Measurements from ENCODE around the gene UNC45A.
A peak's percentile ranks its signal among the peaks of the same experiment; 100 is the strongest.

Gene UNC45A

DNA sequence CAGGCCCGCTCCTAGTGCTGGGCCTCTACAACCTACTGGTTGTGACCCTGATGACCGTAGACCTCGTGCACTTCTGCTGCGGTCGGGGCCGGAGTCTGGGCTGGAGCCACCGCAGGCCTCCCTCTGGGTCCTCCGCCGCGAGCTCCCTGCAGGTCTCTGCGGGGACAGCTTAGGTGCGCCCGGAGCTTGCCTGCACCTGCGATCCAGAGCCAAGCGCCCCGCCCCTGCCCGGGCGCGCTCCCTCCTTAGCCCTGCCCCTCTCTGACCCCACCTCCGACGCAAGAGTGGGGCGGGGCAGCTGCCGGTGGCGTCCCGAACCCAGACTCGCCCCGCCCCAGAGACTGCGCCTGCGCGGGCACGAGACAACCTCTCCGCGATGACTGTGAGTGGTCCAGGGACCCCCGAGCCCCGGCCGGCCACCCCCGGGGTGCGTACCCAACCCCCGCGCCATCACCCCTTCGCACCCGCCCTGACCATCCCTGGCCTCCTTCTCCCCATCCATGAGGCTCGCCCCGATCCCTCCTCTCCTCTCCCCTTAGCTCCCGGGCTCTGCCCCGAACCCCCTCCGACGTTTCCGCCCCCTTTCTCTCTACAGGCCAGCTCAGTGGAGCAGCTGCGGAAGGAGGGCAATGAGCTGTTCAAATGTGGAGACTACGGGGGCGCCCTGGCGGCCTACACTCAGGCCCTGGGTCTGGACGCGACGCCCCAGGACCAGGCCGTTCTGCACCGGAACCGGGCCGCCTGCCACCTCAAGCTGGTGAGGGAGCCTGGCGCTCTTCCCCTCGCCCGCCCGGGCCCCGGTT is at the start of gene UNC45A:
UNC45A (plus strand) TSS at position 337 of the 803 bp plus-strand sequence; CDS start at position 377, 40 bp downstream.
- H3K9me3 ChIP-seq (ENCODE audit: control insufficient read depth, insufficient read depth, low read length): no peaks in the 10 kb centered on the region
- no peaks in the 10 kb centered on the region for H3K4me1 ChIP-seq (ENCODE audit: insufficient read depth, low read length)
- H3K9ac ChIP-seq (ENCODE audit: low read depth, low read length): peak within 1 kb of the TSS; percentile 84
- peaks cover 11% of the 10 kb centered on the region; the same call in 1 of the 2 replicates for H3K36me3 ChIP-seq (ENCODE audit: insufficient read depth, low read length)

DNA sequence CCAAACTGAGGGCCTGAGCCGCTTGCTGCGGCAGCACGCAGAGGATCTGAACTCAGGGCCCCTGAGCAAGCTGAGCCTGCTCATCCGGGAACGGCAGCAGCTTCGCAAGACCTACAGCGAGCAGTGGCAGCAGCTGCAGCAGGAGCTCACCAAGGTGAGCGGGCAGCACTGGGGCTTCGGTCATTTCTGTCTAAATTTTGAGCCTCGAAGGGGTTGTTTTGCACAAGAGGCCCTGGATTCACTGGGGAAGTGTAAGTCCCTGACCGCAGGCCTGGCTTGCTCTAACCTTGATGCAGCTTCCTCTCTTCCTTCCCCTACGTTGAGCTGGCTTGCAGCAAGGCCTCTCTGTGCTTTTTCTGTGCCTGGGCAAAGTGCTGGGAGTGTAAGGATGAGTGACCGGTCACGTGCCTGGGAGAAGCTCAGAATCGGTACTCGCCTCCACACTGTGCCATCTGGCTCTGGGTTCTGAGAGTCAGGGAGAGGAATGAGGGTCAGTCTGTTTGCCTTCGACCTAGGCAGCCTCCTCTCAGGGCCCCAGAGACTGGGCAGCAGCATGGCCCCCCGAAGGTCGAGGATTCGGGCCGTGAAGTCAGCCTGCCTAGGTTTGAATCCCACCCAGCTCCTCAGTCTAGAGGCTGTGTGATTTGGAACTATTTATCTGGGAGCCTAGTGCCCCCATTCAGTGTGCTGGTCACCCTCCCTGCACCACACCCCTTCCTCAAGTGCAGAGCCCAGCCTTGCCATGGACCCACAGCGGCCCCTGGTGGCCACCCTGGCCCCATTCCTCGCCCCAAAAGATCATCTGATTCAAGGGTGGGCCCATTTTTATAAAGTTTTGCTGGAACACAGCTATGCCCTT is 49.4 kb upstream of the UNC45A start:
- Histone ChIP-seq H3K9me3 (ENCODE audit: control insufficient read depth, insufficient read depth, low read length) (no peaks in the 10 kb centered on the region), H3K36me3 (ENCODE audit: insufficient read depth, low read length) (peaks cover 4% of the 10 kb centered on the region), H3K4me1 (ENCODE audit: insufficient read depth, low read length) (peaks cover 14% of the 10 kb centered on the region), H3K9ac (ENCODE audit: low read depth, low read length) (no peak overlapping the region)

GRCh38 chr15:90886291-90886614 is 48.8 kb upstream of the UNC45A start:
- Histone ChIP-seq H3K4me1 (ENCODE audit: insufficient read depth, low read length) (peaks cover 14% of the 10 kb centered on the region), H3K9ac (ENCODE audit: low read depth, low read length) (no peak overlapping the region), H3K9me3 (ENCODE audit: control insufficient read depth, insufficient read depth, low read length) (no peaks in the 10 kb centered on the region), H3K36me3 (ENCODE audit: insufficient read depth, low read length) (peaks cover 4% of the 10 kb centered on the region)

- Histone ChIP-seq H3K9me3 (ENCODE audit: control insufficient read depth, insufficient read depth, low read length) (no peaks in the 10 kb centered on the region), H3K4me1 (ENCODE audit: insufficient read depth, low read length) (peaks cover 14% of the 10 kb centered on the region), H3K9ac (ENCODE audit: low read depth, low read length) (no peak overlapping the region), H3K36me3 (ENCODE audit: insufficient read depth, low read length) (peaks cover 4% of the 10 kb centered on the region)
Measured at GRCh38 chr15:90887037-90887481, 48.0 kb upstream of the UNC45A start.

- Histone ChIP-seq H3K9me3 (ENCODE audit: control insufficient read depth, insufficient read depth, low read length) (no peaks in the 10 kb centered on the region), H3K36me3 (ENCODE audit: insufficient read depth, low read length) (peaks cover 4% of the 10 kb centered on the region), H3K4me1 (ENCODE audit: insufficient read depth, low read length) (peaks cover 7% of the 10 kb centered on the region; the same call in 1 of the 2 replicates), H3K9ac (ENCODE audit: low read depth, low read length) (no peak overlapping the region)
Measured at GRCh38 chr15:90889313-90889730, 45.8 kb upstream of the UNC45A start.

DNA sequence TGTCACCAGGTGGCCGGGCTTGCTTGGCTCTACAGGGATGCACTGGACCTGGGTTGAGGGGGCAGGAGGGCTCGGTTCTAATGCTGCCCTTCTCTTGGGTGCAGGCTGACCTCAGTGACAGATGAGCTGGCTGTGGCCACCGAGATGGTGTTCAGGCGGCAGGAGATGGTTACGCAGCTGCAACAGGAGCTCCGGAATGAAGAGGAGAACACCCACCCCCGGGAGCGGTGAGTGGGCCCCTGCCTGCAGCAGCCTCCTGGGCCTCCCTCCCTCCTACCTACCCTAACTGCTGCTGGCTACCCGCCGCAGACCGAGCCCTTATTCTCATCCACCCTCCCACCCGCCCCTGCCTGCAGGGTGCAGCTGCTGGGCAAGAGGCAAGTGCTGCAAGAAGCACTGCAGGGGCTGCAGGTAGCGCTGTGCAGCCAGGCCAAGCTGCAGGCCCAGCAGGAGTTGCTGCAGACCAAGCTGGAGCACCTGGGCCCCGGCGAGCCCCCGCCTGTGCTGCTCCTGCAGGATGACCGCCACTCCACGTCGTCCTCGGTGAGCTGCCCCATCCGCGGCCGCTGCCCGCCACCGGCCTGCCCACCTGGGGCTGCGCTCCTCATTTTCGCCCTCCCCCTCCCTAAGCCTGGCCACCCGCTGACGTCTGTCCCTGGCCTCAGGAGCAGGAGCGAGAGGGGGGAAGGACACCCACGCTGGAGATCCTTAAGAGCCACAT is 45.2 kb upstream of the UNC45A start:
- H3K9me3 ChIP-seq (ENCODE audit: control insufficient read depth, insufficient read depth, low read length): no peaks in the 10 kb centered on the region
- H3K9ac ChIP-seq (ENCODE audit: low read depth, low read length): no peak overlapping the region
- H3K4me1 ChIP-seq (ENCODE audit: insufficient read depth, low read length): peaks cover 3% of the 10 kb centered on the region; the same call in 1 of the 2 replicates
- peaks cover 4% of the 10 kb centered on the region for H3K36me3 ChIP-seq (ENCODE audit: insufficient read depth, low read length)

- Histone ChIP-seq H3K9ac (ENCODE audit: low read depth, low read length) (no peak overlapping the region), H3K4me1 (ENCODE audit: insufficient read depth, low read length) (no peaks in the 10 kb centered on the region), H3K36me3 (ENCODE audit: insufficient read depth, low read length) (peaks cover 4% of the 10 kb centered on the region), H3K9me3 (ENCODE audit: control insufficient read depth, insufficient read depth, low read length) (no peaks in the 10 kb centered on the region)
Measured at GRCh38 chr15:90890839-90891238, 44.2 kb upstream of the UNC45A start.

GRCh38 chr15:90891346-90891949 is 43.6 kb upstream of the UNC45A start:
- no peaks in the 10 kb centered on the region for H3K4me1 ChIP-seq (ENCODE audit: insufficient read depth, low read length)
- no peaks in the 10 kb centered on the region for H3K9me3 ChIP-seq (ENCODE audit: control insufficient read depth, insufficient read depth, low read length)
- H3K36me3 ChIP-seq (ENCODE audit: insufficient read depth, low read length): peaks cover 4% of the 10 kb centered on the region
- H3K9ac ChIP-seq (ENCODE audit: low read depth, low read length): no peak overlapping the region

- no peak overlapping the region for H3K9ac ChIP-seq (ENCODE audit: low read depth, low read length)
- H3K9me3 ChIP-seq (ENCODE audit: control insufficient read depth, insufficient read depth, low read length): no peaks in the 10 kb centered on the region
- no peaks in the 10 kb centered on the region for H3K4me1 ChIP-seq (ENCODE audit: insufficient read depth, low read length)
- H3K36me3 ChIP-seq (ENCODE audit: insufficient read depth, low read length): peaks cover 4% of the 10 kb centered on the region
Measured at GRCh38 chr15:90892023-90892422, 43.1 kb upstream of the UNC45A start.

GRCh38 chr15:90892498-90893174 is 42.4 kb upstream of the UNC45A start:
- Histone ChIP-seq H3K9ac (ENCODE audit: low read depth, low read length) (no peak overlapping the region), H3K36me3 (ENCODE audit: insufficient read depth, low read length) (peaks cover under 1% of the 10 kb centered on the region), H3K9me3 (ENCODE audit: control insufficient read depth, insufficient read depth, low read length) (no peaks in the 10 kb centered on the region), H3K4me1 (ENCODE audit: insufficient read depth, low read length) (no peaks in the 10 kb centered on the region)

GRCh38 chr15:90893175-90894090 is 41.7 kb upstream of the UNC45A start:
- Histone ChIP-seq H3K4me1 (ENCODE audit: insufficient read depth, low read length) (no peaks in the 10 kb centered on the region), H3K36me3 (ENCODE audit: insufficient read depth, low read length) (no peaks in the 10 kb centered on the region; the same call in 1 of the 2 replicates), H3K9ac (ENCODE audit: low read depth, low read length) (no peak overlapping the region), H3K9me3 (ENCODE audit: control insufficient read depth, insufficient read depth, low read length) (no peaks in the 10 kb centered on the region)

- H3K36me3 ChIP-seq (ENCODE audit: insufficient read depth, low read length): no peaks in the 10 kb centered on the region; the same call in 1 of the 2 replicates
- H3K9ac ChIP-seq (ENCODE audit: low read depth, low read length): no peak overlapping the region
- no peaks in the 10 kb centered on the region for H3K4me1 ChIP-seq (ENCODE audit: insufficient read depth, low read length)
- H3K9me3 ChIP-seq (ENCODE audit: control insufficient read depth, insufficient read depth, low read length): no peaks in the 10 kb centered on the region
Measured at GRCh38 chr15:90895571-90896117, 39.4 kb upstream of the UNC45A start.
